ENCODE results near the gene DCP1A. TPM values are rescaled to one million over a fixed set of nuclear protein-coding genes. Genes with fewer than 3 reads are reported as not detected.

Gene DCP1A
- total and polyA plus RNA-seq, 9 of the 15 experiments (the other 6 are each of a cell fraction or from before 2014, with no cell fraction given), result 6.6 to 33.7 (median 13.3) TPM

DNA sequence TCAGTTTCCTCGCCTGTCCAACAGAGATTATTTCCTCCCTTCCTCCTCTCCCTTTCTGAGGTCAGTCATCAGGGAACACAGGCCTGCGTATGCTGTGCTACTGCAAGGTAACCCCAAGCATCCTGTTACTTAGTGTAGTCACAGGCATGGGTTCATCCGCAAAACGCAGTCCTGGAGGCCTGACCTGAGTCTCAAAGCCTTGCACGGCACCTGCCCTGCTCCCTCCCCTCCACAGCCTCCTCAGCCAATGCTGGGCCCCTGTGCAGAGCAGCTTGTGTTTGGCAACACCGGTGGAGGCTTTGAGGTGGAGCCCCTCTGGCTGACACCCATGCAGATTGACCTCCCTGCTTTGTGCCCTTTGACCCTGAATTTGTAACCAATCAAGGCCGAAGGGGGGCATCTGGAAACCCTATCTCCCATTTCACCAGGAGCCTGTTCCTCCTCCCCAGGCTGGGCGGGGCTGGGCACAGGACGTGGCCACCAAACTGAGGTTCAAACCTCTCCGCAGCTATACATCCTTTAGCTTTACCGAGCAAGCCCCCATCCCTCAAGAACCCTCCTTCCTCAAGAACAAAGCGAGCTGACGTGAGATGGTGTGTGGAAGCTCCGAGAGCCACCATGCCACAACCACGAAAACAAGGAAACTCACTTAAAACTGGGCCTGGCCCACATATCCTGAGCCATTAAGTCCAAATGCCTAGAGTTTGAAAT, 113.1 kb downstream of the DCP1A start:
- no peak for FAIRE-seq
- Histone ChIP-seq H3K4me1 (replicated peaks in 1 of 2; ENCODE audit: control insufficient read depth in 2 of 2, insufficient read depth in 2 of 2, low read length in 2 of 2) (peaks cover 12 to 19% of the 10 kb centered on the region in 2 experiments), H3K9ac (ENCODE audit: insufficient read depth in 1 of 2, low read depth in 2 of 2, low read length in 2 of 2) (no peak overlapping the region), H4K20me1 (replicated peaks; ENCODE audit: control insufficient read depth, insufficient read depth, low read length) (no peaks in the 10 kb centered on the region), H3K27ac (ENCODE audit: extremely low read depth, low read depth, low read length) (no peak overlapping the region; the same call in 2 of the 3 replicates), H3K36me3 (ENCODE audit: control insufficient read depth, insufficient read depth, low read length) (peaks cover 95% of the 10 kb centered on the region), H3K9me1 (ENCODE audit: control insufficient read depth, insufficient read depth, low read length) (no peaks in the 10 kb centered on the region), H3K79me2 (ENCODE audit: control insufficient read depth, insufficient read depth, low read length) (no peaks in the 10 kb centered on the region; the same call in 2 of the 3 replicates), H2AFZ (ENCODE audit: low read depth, low read length) (no peak overlapping the region), H3K4me2 (ENCODE audit: insufficient read depth, low read length) (no peak overlapping the region), H3K4me3 (no peak overlapping the region), H3K9me3 (replicated peaks; ENCODE audit: control insufficient read depth, insufficient read depth, low read depth, low read length) (no peaks in the 10 kb centered on the region), H3K27me3 (ENCODE audit: control insufficient read depth in 2 of 2, insufficient read depth in 2 of 2, low read length in 2 of 2) (no peaks in the 10 kb centered on the region)
- BruUV-seq (replicated peaks), result no TSS peak
- WGBS (ENCODE audit: insufficient coverage, low coverage, missing lambda C conversion rate), result 88% methylated on average over 12 of the region's 15 CpGs
- DNase-seq (ENCODE audit: extremely low read depth in 1 of 4, low spot score in 3 of 4), result no peak
- in situ Hi-C loops (cut with MboI), result no loop called here
- intact Hi-C loops (cut with micrococcal nuclease), result no loop called here
- POLR2A ChIA-PET, result interaction anchor here (1.6 kb wide), 1 partner anchor 18 kb away, joined by 3 read pairs; no protein-coding TSS in a partner anchor
- no peak for ATAC-seq
- TF ChIP-seq POLR2A (conservative IDR thresholded peaks at IDR 0.05) (0 out of 2 replicates have a peak, but pooled peaks have one; percentile 22), POLR2AphosphoS5 (IDR thresholded peaks at IDR 0.05; ENCODE audit: control insufficient read depth, insufficient read depth, low read depth, low read length) (0 out of 2 replicates have a peak, but pooled peaks have one; percentile 9), GMEB1 (CRISPR knock-in tag; IDR thresholded peaks at IDR 0.05) (no peak)
- CTCF ChIA-PET (ENCODE audit: low intra/inter-chr PET ratio), result interaction anchor here (0.6 kb wide), 1 partner anchor 37 kb away, joined by 3 read pairs; no protein-coding TSS in a partner anchor

Small RNA genes within 50 kb of the gene (small RNA-seq; reads per million reads assigned to genes)
- gene RF00019 (not detected), gene RF00212 (not detected), gene RF00568 (not detected)

Other genes with a start within 250 kb of the DCP1A start
- gene RFT1, start 217.1 kb downstream of the DCP1A start, total RNA-seq (2014; rRNA removed), result 4.4 and 6.2 TPM in 2 replicates
- 6.1 and 6.2 TPM in 2 replicates for gene RFT1, start 217.1 kb downstream of the DCP1A start, total RNA-seq (2014; rRNA removed; fragmentation: Illumina TruSeq; extraction: Trizol)
- gene RFT1, start 217.1 kb downstream of the DCP1A start, total RNA-seq (2015; rRNA removed; fragmentation: Illumina TruSeq; extraction: Trizol), result 5.0 and 6.0 TPM in 2 replicates
- gene RFT1, start 217.1 kb downstream of the DCP1A start, total RNA-seq (2021), result 10.9 and 13.9 TPM in 2 replicates
- 16.5 and 23.8 TPM in 2 replicates for gene RFT1, start 217.1 kb downstream of the DCP1A start, polyA plus RNA-seq (2011; rRNA removed)
- 10.5 and 11.3 TPM in 2 replicates for gene RFT1, start 217.1 kb downstream of the DCP1A start, polyA plus RNA-seq (2014; fragmentation: Illumina TruSeq; extraction: Trizol)
- 1 to 10 TPM; 7.4 to 9.0 TPM for gene RFT1, start 217.1 kb downstream of the DCP1A start, polyA plus RNA-seq (2014; fragmentation: Nextera tagmentation; extraction: Ambion mirVana)
- gene RFT1, start 217.1 kb downstream of the DCP1A start, polyA plus RNA-seq (2014; rRNA removed), result 8.9 and 10.1 TPM in 2 replicates
- gene PRKCD, start 186.3 kb downstream of the DCP1A start, total RNA-seq (2014; rRNA removed), result 3.0 and 4.6 TPM in 2 replicates
- gene PRKCD, start 186.3 kb downstream of the DCP1A start, total RNA-seq (2014; rRNA removed; fragmentation: Illumina TruSeq; extraction: Trizol), result 4.2 and 4.4 TPM in 2 replicates
- 5.9 and 6.1 TPM in 2 replicates for gene PRKCD, start 186.3 kb downstream of the DCP1A start, total RNA-seq (2015; rRNA removed; fragmentation: Illumina TruSeq; extraction: Trizol)
- 15.7 and 16.0 TPM in 2 replicates for gene PRKCD, start 186.3 kb downstream of the DCP1A start, total RNA-seq (2021)
- gene PRKCD, start 186.3 kb downstream of the DCP1A start, polyA plus RNA-seq (2011; rRNA removed), result 15.3 and 16.0 TPM in 2 replicates
- gene PRKCD, start 186.3 kb downstream of the DCP1A start, polyA plus RNA-seq (2014; fragmentation: Illumina TruSeq; extraction: Trizol), result 18.8 and 19.5 TPM in 2 replicates
- gene PRKCD, start 186.3 kb downstream of the DCP1A start, polyA plus RNA-seq (2014; fragmentation: Nextera tagmentation; extraction: Ambion mirVana), result 1 to 10 TPM; 2.5 to 4.1 TPM
- 14.1 and 14.3 TPM in 2 replicates for gene PRKCD, start 186.3 kb downstream of the DCP1A start, polyA plus RNA-seq (2014; rRNA removed)
- gene TKT, start 91.5 kb downstream of the DCP1A start, total RNA-seq (2014; rRNA removed), result 288 and 355 TPM in 2 replicates
- 88.1 and 108 TPM in 2 replicates for gene TKT, start 91.5 kb downstream of the DCP1A start, total RNA-seq (2014; rRNA removed; fragmentation: Illumina TruSeq; extraction: Trizol)
- gene TKT, start 91.5 kb downstream of the DCP1A start, total RNA-seq (2015; rRNA removed; fragmentation: Illumina TruSeq; extraction: Trizol), result 187 and 191 TPM in 2 replicates
- 401 and 410 TPM in 2 replicates for gene TKT, start 91.5 kb downstream of the DCP1A start, total RNA-seq (2021)
- 70.1 and 173 TPM in 2 replicates for gene TKT, start 91.5 kb downstream of the DCP1A start, polyA plus RNA-seq (2011; rRNA removed)
- 250 and 316 TPM in 2 replicates for gene TKT, start 91.5 kb downstream of the DCP1A start, polyA plus RNA-seq (2014; fragmentation: Illumina TruSeq; extraction: Trizol)
- gene TKT, start 91.5 kb downstream of the DCP1A start, polyA plus RNA-seq (2014; fragmentation: Nextera tagmentation; extraction: Ambion mirVana), result 100 to 1,000 TPM in 1 of 2 experiments, 10 to 100 TPM in 1; 58.1 to 107 TPM
- gene TKT, start 91.5 kb downstream of the DCP1A start, polyA plus RNA-seq (2014; rRNA removed), result 226 and 263 TPM in 2 replicates
- gene CACNA1D, start 147.1 kb upstream of the DCP1A start, total RNA-seq (2014; rRNA removed), result not detected in 2 replicates
- gene CACNA1D, start 147.1 kb upstream of the DCP1A start, total RNA-seq (2014; rRNA removed; fragmentation: Illumina TruSeq; extraction: Trizol), result not detected in 2 replicates
- gene CACNA1D, start 147.1 kb upstream of the DCP1A start, total RNA-seq (2015; rRNA removed; fragmentation: Illumina TruSeq; extraction: Trizol), result not detected in 2 replicates
- 0.29 TPM in 1 of 2 replicates, not detected in the other for gene CACNA1D, start 147.1 kb upstream of the DCP1A start, total RNA-seq (2021)
- gene CACNA1D, start 147.1 kb upstream of the DCP1A start, polyA plus RNA-seq (2011; rRNA removed), result not detected in 2 replicates
- gene CACNA1D, start 147.1 kb upstream of the DCP1A start, polyA plus RNA-seq (2014; fragmentation: Illumina TruSeq; extraction: Trizol), result not detected in 2 replicates
- not detected for gene CACNA1D, start 147.1 kb upstream of the DCP1A start, polyA plus RNA-seq (2014; fragmentation: Nextera tagmentation; extraction: Ambion mirVana)
- not detected in 2 replicates for gene CACNA1D, start 147.1 kb upstream of the DCP1A start, polyA plus RNA-seq (2014; rRNA removed)

Data from K562 (cell line).